Activated CD4-positive, alpha-beta T cell treated with anti-CD3 and anti-CD28 coated beads for 36 hours (primary cell): ENCODE data around the gene OR2AE1. TPM values are rescaled to one million over a fixed set of nuclear protein-coding genes. Genes with fewer than 3 reads are reported as not detected.
A peak's percentile ranks its signal among the peaks of the same experiment; 100 is the strongest.

Source experiments
- ATAC-seq: fragments of 200-7000 bp; cut with Tn5 transposase; one replicate; pipeline ENCODE4 v1.10.0; 2021; ENCODE audit warnings: mild to moderate bottlenecking, moderate library complexity
- CTCF ChIA-PET: fragments of 350-600 bp; sonication (Branson Sonifier 250); formaldehyde crosslinking; loops from one replicate; lab custom pipeline; 2021; ENCODE audit warnings: antibody characterized with exemption; lab: Charles Lee
- POLR2A ChIA-PET: fragments of 350-600 bp; sonication (Branson Sonifier 250); formaldehyde crosslinking; loops from one replicate; lab custom pipeline; 2021; ENCODE audit warnings: antibody characterized with exemption, inconsistent platforms; lab: Charles Lee
- DNase-seq: peaks from one replicate; pipeline ENCODE4 v3.0.0-alpha.2; 2020
- H3K27ac Mint-ChIP-seq: one replicate; pipeline ENCODE4 v1.8.0; 2021; ENCODE audit warnings: mixed read lengths
- H3K27me3 Mint-ChIP-seq: one replicate; pipeline ENCODE4 v1.8.0; 2021; ENCODE audit warnings: mixed read lengths
- H3K36me3 Mint-ChIP-seq: one replicate; pipeline ENCODE4 v1.8.0; 2021; ENCODE audit warnings: low read depth, mixed read lengths
- H3K4me1 Mint-ChIP-seq: one replicate; pipeline ENCODE4 v1.8.0; 2021; ENCODE audit warnings: mixed read lengths
- H3K4me3 Mint-ChIP-seq: one replicate; pipeline ENCODE4 v1.8.0; 2021; ENCODE audit warnings: mild to moderate bottlenecking, moderate library complexity, mixed read lengths
- H3K9me3 Mint-ChIP-seq: one replicate; pipeline ENCODE4 v1.8.0; 2021; ENCODE audit warnings: low read depth, mixed read lengths
- intact Hi-C, 2 experiments: fragments of 100-400 bp; cut with DNase I in 1 of 2; cut with micrococcal nuclease in 1 of 2; formaldehyde crosslinking; loops; one replicate each; pipeline versions ENCODE4 v1.14.2 to v1.15.1; 2022 to 2024; cut with DNase I, micrococcal nuclease
- total RNA-seq, 2 experiments: library from RNA; stranded (reverse); gene quantifications; one replicate each; pipeline ENCODE4 v1.2.3, GENCODE V29; 2021

The OR2AE1 gene
- total RNA-seq, 2 experiments from 2014 or later, result not detected

DNA sequence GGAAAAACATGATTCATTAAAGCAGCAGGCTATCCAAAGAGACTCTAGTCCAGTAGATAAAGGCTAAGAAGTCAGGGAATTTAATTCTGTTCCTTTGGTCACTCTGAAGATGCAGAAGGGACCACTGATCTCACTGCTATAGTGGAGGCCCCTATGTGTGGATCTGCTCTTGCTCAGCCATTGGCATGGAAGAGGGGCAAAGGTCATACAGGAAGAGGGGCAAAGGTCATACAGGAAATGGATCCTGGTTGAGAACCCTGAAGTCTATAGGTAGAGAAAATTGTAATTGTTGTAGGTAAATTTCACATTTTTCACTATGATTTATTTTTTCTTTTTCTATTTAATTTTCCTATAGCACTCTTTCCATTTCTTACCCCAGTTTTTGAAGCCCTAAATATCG is 21.6 kb downstream of the OR2AE1 start:
- H3K27me3 Mint-ChIP-seq, result peaks cover 4% of the 10 kb centered on the region
- H3K36me3 Mint-ChIP-seq, result no peaks in the 10 kb centered on the region
- no peaks in the 10 kb centered on the region for H3K4me1 Mint-ChIP-seq
- H3K27ac Mint-ChIP-seq, result no peak overlapping the region
- DNase-seq (no peak), ATAC-seq (no peak)
- ChIA-PET POLR2A (no interaction called here), CTCF (no interaction called here)
- intact Hi-C loops, result no loop called here
- no peak overlapping the region for H3K4me3 Mint-ChIP-seq
- no peaks in the 10 kb centered on the region for H3K9me3 Mint-ChIP-seq

DNA sequence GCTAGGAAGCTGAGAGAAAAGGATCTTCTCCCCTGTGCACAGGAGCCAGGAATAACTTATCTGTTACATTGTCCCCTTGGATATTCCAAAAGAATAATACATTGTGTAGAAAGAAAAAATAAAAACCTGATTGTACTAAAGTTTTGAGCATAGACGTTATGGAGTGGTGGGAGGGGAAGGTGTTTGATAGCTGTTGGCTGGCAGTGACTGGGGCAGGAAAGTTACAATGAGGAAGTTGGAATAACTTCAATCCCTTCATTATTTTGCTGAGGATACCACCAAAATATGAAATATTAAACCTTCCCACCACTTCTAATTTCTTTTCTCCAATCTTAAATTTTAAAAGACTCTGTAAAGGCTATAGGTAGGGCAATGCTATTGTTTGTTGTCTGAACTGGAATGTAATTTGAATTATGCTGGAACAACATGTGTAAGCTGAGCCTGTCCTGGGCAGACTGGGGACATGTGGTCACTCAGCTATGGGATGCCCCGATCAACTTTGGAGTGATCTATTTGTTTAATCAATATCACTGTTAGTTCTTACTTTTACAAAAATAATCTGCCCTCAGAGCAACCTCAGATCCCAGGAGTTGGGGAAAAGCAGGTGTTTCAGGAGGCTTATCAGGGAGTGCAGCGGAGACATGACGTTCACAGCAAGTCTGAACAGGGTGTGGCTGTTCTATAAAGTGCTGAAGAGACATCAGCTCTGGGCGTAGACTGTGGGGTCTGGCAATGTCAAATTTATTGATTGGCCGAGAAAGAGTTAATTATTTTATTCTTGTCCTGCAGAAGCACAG is 28.2 kb downstream of the OR2AE1 start:
- CTCF ChIA-PET, result interaction anchor here (1.3 kb wide), 1 partner anchor 16 kb away, joined by 3 read pairs; no protein-coding TSS in a partner anchor
- POLR2A ChIA-PET, result no interaction called here
- DNase-seq (no peak), ATAC-seq (no peak)
- H3K4me1 Mint-ChIP-seq, result no peaks in the 10 kb centered on the region
- no peaks in the 10 kb centered on the region for H3K9me3 Mint-ChIP-seq
- H3K36me3 Mint-ChIP-seq, result no peaks in the 10 kb centered on the region
- H3K27me3 Mint-ChIP-seq, result no peaks in the 10 kb centered on the region
- intact Hi-C loops, result no loop called here
- H3K4me3 Mint-ChIP-seq, result no peak overlapping the region
- no peak overlapping the region for H3K27ac Mint-ChIP-seq

DNA sequence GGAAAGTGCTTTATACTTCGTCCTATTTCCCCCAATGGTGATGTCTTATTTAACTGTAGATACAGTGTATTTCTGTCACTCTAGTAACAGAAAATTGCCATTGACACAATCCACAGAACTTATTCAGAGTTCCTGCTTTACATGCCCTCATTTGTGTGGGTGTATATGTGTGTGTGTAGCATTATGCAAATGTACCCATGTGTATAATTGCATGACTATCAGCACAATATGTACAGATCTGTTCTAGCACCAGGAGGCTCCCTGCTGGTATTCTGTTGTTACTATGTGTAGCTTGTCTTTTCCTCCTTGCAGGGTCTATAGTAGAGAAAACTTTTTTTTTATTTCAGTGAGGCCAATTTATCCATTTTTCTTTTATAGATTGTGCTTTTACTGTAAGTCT is 32.5 kb downstream of the OR2AE1 start:
- POLR2A ChIA-PET, result no interaction called here
- Mint-ChIP-seq H3K36me3 (no peaks in the 10 kb centered on the region), H3K27ac (no peak overlapping the region), H3K9me3 (no peaks in the 10 kb centered on the region), H3K4me3 (no peak overlapping the region), H3K4me1 (no peaks in the 10 kb centered on the region), H3K27me3 (no peaks in the 10 kb centered on the region)
- CTCF ChIA-PET, result no interaction called here
- no peak for DNase-seq
- no peak for ATAC-seq
- intact Hi-C loops, result no loop called here

DNA sequence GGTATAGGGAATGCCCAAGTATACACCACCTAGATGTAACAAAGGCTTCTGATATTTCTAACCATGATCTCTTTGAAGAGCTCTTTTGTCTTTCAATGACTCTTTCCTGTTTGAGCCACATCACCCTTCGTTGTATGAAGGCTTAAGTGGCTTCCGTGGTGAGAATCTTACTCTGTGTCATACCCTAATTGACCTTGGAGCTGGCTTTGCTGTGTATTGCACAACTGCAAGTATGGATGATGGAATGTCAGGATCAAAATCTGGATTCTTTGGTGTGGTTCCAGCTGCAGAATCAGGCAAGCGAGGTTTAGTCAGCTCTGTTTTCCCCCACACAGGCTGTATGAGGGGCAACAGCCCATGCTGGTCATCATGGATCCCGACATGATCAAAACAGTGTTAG is 33.0 kb downstream of the OR2AE1 start:
- Mint-ChIP-seq H3K36me3 (no peaks in the 10 kb centered on the region), H3K4me3 (no peak overlapping the region), H3K4me1 (no peaks in the 10 kb centered on the region), H3K27ac (no peak overlapping the region), H3K9me3 (no peaks in the 10 kb centered on the region), H3K27me3 (no peaks in the 10 kb centered on the region)
- ChIA-PET POLR2A (no interaction called here), CTCF (interaction anchor here (0.8 kb wide), 1 partner anchor 197 kb away, joined by 3 read pairs; no protein-coding TSS in a partner anchor)
- DNase-seq, result no peak
- no peak for ATAC-seq
- intact Hi-C loops, result no loop called here

DNA sequence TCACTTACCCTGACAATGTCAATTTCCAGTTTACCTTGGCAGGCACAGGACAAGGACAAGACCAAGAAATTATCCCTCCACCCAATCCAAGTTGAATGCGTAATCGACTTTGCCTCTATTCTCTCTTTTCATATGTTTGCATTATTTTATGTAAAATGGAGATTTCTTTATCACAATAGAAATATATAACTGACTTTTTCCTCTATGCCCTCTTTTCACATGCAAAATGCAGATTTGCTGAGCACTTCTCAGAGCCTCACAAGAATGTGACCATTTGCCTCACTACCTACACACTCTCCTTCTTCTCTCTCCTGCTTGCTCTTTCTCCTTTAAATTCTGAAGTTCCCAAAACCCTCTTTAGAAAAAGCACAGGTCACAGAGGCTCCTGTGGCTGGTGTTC is 33.9 kb downstream of the OR2AE1 start:
- CTCF ChIA-PET, result no interaction called here
- no peak for DNase-seq
- POLR2A ChIA-PET, result no interaction called here
- intact Hi-C loops, result no loop called here
- Mint-ChIP-seq H3K27ac (no peak overlapping the region), H3K27me3 (no peaks in the 10 kb centered on the region), H3K4me1 (peaks cover 5% of the 10 kb centered on the region), H3K9me3 (no peaks in the 10 kb centered on the region), H3K36me3 (no peaks in the 10 kb centered on the region), H3K4me3 (no peak overlapping the region)
- ATAC-seq, result no peak

DNA sequence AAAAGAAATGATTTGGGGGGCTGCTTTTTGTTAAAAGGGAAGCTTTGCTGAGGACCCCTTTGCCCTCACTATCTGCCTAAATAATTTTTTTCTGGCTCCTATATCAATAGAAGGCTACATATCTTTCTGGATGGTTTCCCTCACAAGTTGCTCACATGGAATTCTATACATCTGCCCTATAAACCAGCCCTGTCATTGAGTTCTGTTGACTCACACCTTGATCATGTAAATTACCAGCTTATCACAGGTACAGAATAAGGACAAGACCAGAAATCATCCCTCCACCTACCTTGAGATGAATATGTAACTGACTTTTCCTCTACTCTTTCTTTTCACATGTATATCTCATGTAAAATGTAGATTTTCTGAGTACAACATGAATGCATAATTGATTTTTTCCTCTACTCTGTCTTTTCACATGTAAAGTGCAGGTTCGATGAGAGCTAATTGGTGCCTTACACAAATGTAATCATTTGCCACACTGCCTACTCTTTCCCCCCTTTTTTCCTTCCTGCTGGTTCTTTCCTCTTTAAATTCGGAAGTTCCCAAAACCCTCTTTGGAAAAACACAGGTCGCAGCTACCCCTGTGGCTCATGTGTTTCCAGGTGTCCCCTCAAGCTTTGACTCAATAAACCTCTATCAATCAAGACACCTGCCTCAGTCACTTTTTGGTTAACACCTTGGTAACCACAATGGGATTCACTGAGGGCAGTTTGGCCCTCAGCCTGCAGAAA is 36.5 kb downstream of the OR2AE1 start:
- no peaks in the 10 kb centered on the region for H3K36me3 Mint-ChIP-seq
- no peaks in the 10 kb centered on the region for H3K9me3 Mint-ChIP-seq
- CTCF ChIA-PET, result interaction anchor here (0.6 to 1.7 kb wide), 11 partner anchors 10 to 326 kb away, joined by 3 to 6 read pairs (median 3); no protein-coding TSS in a partner anchor
- H3K27me3 Mint-ChIP-seq, result no peaks in the 10 kb centered on the region
- H3K27ac Mint-ChIP-seq, result no peak overlapping the region
- ATAC-seq, result no peak
- no peak for DNase-seq
- intact Hi-C loops, result no loop called here
- no peak overlapping the region for H3K4me3 Mint-ChIP-seq
- H3K4me1 Mint-ChIP-seq, result peaks cover 10% of the 10 kb centered on the region
- POLR2A ChIA-PET, result no interaction called here

DNA sequence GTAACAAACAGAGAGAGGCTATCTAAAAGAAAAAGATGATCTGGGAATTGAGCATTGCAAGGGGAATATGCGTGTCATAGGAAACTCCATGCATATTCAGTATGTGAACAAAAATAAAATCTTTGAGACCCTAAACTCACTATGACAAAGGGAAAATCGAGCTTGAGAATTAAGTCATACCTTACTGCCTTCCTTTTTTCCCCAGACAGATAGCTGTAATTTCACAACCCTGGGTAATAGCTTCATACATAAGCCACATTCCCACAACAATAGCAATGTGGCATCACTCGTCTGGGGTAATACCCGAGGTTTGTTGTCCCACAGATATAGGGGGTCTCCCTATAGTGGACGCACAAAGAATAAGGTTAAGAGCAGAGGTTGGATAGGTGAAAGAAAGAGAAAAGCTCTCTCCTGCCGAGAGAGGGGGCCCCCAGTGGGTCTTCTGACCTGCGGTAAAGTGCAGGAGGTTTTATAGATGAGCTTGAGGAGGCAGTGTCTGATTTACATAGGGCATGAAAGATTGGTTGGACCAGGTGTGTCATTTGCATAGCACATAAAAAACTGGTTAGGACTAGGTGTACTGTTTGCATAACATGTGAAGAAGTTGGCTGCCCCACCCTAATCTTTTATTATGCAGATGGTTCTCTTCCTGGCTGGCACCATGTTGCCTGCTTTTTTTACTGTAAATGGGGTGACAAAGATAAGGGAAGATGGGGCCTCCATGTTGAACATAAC is 37.4 kb downstream of the OR2AE1 start:
- ChIA-PET CTCF (interaction anchor here (0.6 to 1.5 kb wide), 3 partner anchors 13 to 325 kb away, joined by 3 read pairs; no protein-coding TSS in a partner anchor), POLR2A (no interaction called here)
- H3K27ac Mint-ChIP-seq, result no peak overlapping the region
- no peaks in the 10 kb centered on the region for H3K9me3 Mint-ChIP-seq
- H3K4me1 Mint-ChIP-seq, result peaks cover 10% of the 10 kb centered on the region
- intact Hi-C loops, result loop anchor here (5.0 to 10.0 kb wide), 2 partner anchors 205 to 222 kb away; partner anchors contain the start of gene ZSCAN25 (in 1 of the 2)
- ATAC-seq, result no peak
- H3K36me3 Mint-ChIP-seq, result no peaks in the 10 kb centered on the region
- no peak for DNase-seq
- no peak overlapping the region for H3K4me3 Mint-ChIP-seq
- no peaks in the 10 kb centered on the region for H3K27me3 Mint-ChIP-seq

DNA sequence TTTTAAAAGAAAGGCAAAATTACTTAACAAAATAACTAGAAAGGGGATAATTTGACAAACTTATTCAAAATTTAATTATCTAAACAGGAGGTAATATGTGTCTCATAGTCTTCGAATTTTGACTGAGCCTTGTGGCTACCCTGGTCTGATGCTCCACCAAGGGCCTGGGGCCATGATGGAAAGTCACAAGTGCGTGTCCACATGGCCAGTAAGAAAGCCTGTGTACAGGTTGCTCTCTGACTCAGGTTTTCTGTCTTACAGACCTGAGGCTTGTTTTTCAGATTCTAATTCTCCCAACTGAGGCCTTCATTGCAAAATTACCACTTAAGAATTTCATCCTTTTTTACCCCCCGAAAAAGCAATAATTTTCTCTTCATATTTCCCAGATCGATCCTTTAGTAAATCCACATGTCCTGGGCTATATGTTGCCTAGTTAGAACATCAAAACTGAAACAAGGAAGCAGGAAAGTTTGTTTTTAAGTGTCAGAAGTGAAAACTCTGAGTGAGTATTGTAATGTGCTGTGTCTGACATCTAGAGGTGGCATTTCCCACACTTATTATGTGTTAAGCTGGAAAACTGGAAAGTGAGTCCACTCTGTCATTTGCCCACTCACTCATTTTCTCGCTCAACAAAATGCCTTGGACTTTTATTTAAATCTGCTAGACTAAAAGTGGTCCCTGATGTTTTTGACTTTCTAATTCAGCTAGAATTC is 39.0 kb downstream of the OR2AE1 start:
- ATAC-seq, result peak; percentile 69
- Mint-ChIP-seq H3K9me3 (no peaks in the 10 kb centered on the region), H3K36me3 (no peaks in the 10 kb centered on the region), H3K27ac (peak overlapping the region; percentile 53), H3K27me3 (no peaks in the 10 kb centered on the region), H3K4me1 (peaks cover 10% of the 10 kb centered on the region), H3K4me3 (no peak overlapping the region)
- intact Hi-C loops, result loop anchor here (2.0 to 10.0 kb wide), 3 partner anchors 203 to 313 kb away; partner anchors contain the start of gene ZSCAN25 (in 1 of the 2)
- CTCF ChIA-PET, result interaction anchor here (0.6 to 1.2 kb wide), 4 partner anchors 67 to 304 kb away, joined by 3 to 6 read pairs (median 3); no protein-coding TSS in a partner anchor
- POLR2A ChIA-PET, result no interaction called here
- DNase-seq, result peak; percentile 19

DNA sequence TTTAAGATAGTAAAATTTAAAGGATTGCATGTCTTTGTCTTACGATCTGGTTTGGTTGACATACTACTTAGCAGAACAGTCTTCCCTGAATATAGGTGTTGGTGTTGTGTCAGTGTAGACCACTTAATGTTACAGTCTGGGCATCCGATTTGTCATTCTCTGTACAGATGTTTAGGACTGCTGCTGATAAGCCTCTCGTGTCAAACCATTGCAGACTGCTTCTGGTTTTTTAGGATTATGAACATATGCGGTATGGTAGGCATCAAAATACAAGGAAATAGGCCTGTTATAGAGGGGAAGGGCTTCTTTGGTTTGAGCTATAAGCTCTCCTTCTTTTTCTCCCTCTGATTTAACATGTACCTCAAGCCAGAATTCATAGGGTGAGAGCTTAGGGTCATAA is 41.6 kb downstream of the OR2AE1 start:
- ChIA-PET CTCF (no interaction called here), POLR2A (no interaction called here)
- intact Hi-C loops, result loop anchor here (5.0 to 10.0 kb wide), 2 partner anchors 200 to 218 kb away; partner anchors contain the start of gene ZSCAN25 (in 1 of the 2)
- Mint-ChIP-seq H3K4me3 (no peak overlapping the region), H3K9me3 (no peaks in the 10 kb centered on the region), H3K27me3 (no peaks in the 10 kb centered on the region), H3K4me1 (peaks cover 10% of the 10 kb centered on the region), H3K36me3 (no peaks in the 10 kb centered on the region), H3K27ac (no peak overlapping the region)
- ATAC-seq (no peak), DNase-seq (no peak)

DNA sequence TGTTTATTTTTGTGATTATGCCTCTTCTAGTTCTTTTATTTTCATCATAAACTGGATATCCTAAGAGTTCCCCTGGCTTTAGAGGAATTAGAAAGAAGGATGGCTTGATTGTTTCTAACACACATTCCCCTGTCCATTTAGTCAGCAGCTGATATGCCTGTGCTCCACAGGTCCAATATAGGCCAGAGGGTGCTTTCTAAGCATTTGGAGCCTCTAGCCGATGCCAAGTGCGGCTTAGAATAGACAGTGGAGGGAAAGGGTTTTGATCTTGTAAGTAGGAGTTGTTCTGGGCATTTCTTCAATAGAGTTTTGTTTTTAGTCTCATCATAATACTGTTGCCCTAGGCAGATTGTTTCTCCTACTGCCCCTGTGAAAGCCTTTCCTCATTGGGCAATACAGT is 42.5 kb downstream of the OR2AE1 start:
- POLR2A ChIA-PET, result no interaction called here
- ATAC-seq, result no peak
- H3K4me1 Mint-ChIP-seq, result peaks cover 10% of the 10 kb centered on the region
- no peaks in the 10 kb centered on the region for H3K9me3 Mint-ChIP-seq
- no peak for DNase-seq
- H3K36me3 Mint-ChIP-seq, result no peaks in the 10 kb centered on the region
- H3K27ac Mint-ChIP-seq, result no peak overlapping the region
- H3K27me3 Mint-ChIP-seq, result no peaks in the 10 kb centered on the region
- no peak overlapping the region for H3K4me3 Mint-ChIP-seq
- intact Hi-C loops, result loop anchor here in 1 of 2 experiments (10.0 kb wide), 1 partner anchor 200 kb away; no protein-coding TSS in a partner anchor
- CTCF ChIA-PET, result interaction anchor here (0.7 kb wide), 1 partner anchor 541 kb away, joined by 3 read pairs; no protein-coding TSS in a partner anchor
